WTC11 (cell line): Measurements from ENCODE around the gene NETO1.

Source experiments
- FOXP1 ChIP-seq: sonication (generic); formaldehyde crosslinking; IDR thresholded peaks from 2 replicates; pipeline ENCODE4 v1.8.0; 2022; ENCODE audit warnings: missing genetic modification reagents, mild to moderate bottlenecking, moderate library complexity, borderline replicate concordance
- JUN ChIP-seq: sonication (generic); formaldehyde crosslinking; IDR thresholded peaks from 2 replicates; pipeline ENCODE4 v1.8.0; 2023; ENCODE audit warnings: mild to moderate bottlenecking, missing genetic modification reagents
- KAT7 ChIP-seq: sonication (generic); formaldehyde crosslinking; IDR thresholded peaks from 2 replicates; pipeline ENCODE4 v1.8.1; 2023; ENCODE audit warnings: missing genetic modification reagents, mild to moderate bottlenecking, borderline replicate concordance
- NFE2L1 ChIP-seq: sonication (generic); formaldehyde crosslinking; IDR thresholded peaks from 2 replicates; pipeline ENCODE4 v1.8.1; 2023; ENCODE audit warnings: missing genetic modification reagents
- SMAD3 ChIP-seq: sonication (generic); formaldehyde crosslinking; IDR thresholded peaks from 2 replicates; pipeline ENCODE4 v1.8.0; 2022; ENCODE audit warnings: missing genetic modification reagents, mild to moderate bottlenecking, borderline replicate concordance
- ZNF138 ChIP-seq: sonication (generic); formaldehyde crosslinking; conservative IDR thresholded peaks from 2 replicates; pipeline ENCODE4 v1.8.1; 2022; ENCODE audit warnings: mild to moderate bottlenecking, moderate library complexity, missing genetic modification reagents
- TF ChIP-seq, protein P1 (sequence below): fragments of 200-600 bp; IDR thresholded peaks from 2 replicates; pipeline ENCODE4 v1.8.0; 2022; ENCODE audit warnings: antibody characterized with exemption
- TF ChIP-seq, protein P2 (sequence below): fragments of 250-450 bp; sonication (Bioruptor Pico); IDR thresholded peaks from 2 replicates; pipeline ENCODE4 v2.1.2; 2022; ENCODE audit warnings: mild to moderate bottlenecking, moderate library complexity
- TF ChIP-seq, protein P3 (sequence below): fragments of 250-450 bp; sonication (Bioruptor Pico); IDR thresholded peaks from 2 replicates; pipeline ENCODE4 v1.9.0; 2021; ENCODE audit warnings: mild to moderate bottlenecking
- TF ChIP-seq, protein P4 (sequence below): sonication (generic); formaldehyde crosslinking; IDR thresholded peaks from 2 replicates; pipeline ENCODE4 v1.8.0; 2022; ENCODE audit warnings: mild to moderate bottlenecking, missing genetic modification reagents
- TF ChIP-seq, protein P5 (sequence below): sonication (generic); formaldehyde crosslinking; IDR thresholded peaks from 2 replicates; pipeline ENCODE4 v1.8.0; 2022; ENCODE audit warnings: mild to moderate bottlenecking, missing genetic modification reagents
- TF ChIP-seq, protein P6 (sequence below): sonication (generic); formaldehyde crosslinking; IDR thresholded peaks from 2 replicates; pipeline ENCODE4 v1.8.0; 2022; ENCODE audit warnings: mild to moderate bottlenecking, missing genetic modification reagents

DNA sequence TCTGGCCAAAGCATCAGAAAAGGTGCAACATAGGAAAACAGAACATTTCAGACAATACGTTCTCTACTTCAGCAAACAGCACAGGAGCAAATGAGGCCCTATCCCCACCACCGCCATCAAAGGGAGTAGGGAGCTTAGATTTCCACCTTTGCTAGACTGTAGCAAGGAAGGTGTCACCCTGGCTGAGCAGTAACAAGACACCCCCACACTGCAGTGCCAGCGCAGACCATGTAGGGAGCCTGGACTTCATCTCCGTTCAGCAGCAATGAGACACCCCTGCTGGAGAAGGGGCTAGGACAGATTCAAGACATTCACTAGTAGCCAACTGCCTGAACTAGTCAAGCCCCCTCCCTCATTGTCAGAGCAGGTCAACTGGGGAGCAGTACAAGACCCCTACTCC lies 163.6 kb downstream of the NETO1 start:
- TF ChIP-seq, protein P1, sequence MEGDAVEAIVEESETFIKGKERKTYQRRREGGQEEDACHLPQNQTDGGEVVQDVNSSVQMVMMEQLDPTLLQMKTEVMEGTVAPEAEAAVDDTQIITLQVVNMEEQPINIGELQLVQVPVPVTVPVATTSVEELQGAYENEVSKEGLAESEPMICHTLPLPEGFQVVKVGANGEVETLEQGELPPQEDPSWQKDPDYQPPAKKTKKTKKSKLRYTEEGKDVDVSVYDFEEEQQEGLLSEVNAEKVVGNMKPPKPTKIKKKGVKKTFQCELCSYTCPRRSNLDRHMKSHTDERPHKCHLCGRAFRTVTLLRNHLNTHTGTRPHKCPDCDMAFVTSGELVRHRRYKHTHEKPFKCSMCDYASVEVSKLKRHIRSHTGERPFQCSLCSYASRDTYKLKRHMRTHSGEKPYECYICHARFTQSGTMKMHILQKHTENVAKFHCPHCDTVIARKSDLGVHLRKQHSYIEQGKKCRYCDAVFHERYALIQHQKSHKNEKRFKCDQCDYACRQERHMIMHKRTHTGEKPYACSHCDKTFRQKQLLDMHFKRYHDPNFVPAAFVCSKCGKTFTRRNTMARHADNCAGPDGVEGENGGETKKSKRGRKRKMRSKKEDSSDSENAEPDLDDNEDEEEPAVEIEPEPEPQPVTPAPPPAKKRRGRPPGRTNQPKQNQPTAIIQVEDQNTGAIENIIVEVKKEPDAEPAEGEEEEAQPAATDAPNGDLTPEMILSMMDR: no peak
- TF ChIP-seq JUN (CRISPR knock-in tag): no peak
- TF ChIP-seq, protein P2, sequence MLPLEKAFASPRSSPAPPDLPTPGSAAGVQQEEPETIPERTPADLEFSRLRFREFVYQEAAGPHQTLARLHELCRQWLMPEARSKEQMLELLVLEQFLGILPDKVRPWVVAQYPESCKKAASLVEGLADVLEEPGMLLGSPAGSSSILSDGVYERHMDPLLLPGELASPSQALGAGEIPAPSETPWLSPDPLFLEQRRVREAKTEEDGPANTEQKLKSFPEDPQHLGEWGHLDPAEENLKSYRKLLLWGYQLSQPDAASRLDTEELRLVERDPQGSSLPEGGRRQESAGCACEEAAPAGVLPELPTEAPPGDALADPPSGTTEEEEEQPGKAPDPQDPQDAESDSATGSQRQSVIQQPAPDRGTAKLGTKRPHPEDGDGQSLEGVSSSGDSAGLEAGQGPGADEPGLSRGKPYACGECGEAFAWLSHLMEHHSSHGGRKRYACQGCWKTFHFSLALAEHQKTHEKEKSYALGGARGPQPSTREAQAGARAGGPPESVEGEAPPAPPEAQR (CRISPR knock-in tag): no peak
- TF ChIP-seq, protein P3, sequence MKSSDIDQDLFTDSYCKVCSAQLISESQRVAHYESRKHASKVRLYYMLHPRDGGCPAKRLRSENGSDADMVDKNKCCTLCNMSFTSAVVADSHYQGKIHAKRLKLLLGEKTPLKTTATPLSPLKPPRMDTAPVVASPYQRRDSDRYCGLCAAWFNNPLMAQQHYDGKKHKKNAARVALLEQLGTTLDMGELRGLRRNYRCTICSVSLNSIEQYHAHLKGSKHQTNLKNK (CRISPR knock-in tag): no peak
- TF ChIP-seq, protein P4, sequence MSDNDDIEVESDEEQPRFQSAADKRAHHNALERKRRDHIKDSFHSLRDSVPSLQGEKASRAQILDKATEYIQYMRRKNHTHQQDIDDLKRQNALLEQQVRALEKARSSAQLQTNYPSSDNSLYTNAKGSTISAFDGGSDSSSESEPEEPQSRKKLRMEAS: no peak
- no peak for TF ChIP-seq ZNF138 (CRISPR knock-in tag)
- no peak for TF ChIP-seq KAT7 (CRISPR knock-in tag)
- no peak for TF ChIP-seq FOXP1
- no peak for TF ChIP-seq SMAD3
- TF ChIP-seq NFE2L1 (CRISPR knock-in tag): no peak
- TF ChIP-seq, protein P5, sequence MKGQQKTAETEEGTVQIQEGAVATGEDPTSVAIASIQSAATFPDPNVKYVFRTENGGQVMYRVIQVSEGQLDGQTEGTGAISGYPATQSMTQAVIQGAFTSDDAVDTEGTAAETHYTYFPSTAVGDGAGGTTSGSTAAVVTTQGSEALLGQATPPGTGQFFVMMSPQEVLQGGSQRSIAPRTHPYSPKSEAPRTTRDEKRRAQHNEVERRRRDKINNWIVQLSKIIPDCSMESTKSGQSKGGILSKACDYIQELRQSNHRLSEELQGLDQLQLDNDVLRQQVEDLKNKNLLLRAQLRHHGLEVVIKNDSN (CRISPR knock-in tag): no peak
- TF ChIP-seq, protein P6, sequence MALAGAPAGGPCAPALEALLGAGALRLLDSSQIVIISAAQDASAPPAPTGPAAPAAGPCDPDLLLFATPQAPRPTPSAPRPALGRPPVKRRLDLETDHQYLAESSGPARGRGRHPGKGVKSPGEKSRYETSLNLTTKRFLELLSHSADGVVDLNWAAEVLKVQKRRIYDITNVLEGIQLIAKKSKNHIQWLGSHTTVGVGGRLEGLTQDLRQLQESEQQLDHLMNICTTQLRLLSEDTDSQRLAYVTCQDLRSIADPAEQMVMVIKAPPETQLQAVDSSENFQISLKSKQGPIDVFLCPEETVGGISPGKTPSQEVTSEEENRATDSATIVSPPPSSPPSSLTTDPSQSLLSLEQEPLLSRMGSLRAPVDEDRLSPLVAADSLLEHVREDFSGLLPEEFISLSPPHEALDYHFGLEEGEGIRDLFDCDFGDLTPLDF (CRISPR knock-in tag): no peak
